Peyer's patch (tissue), 4 donors: ENCODE data around the gene RIOK3. TPM values are rescaled to one million over a fixed set of nuclear protein-coding genes. Genes with fewer than 3 reads are reported as not detected.
"Not testable (repeated sequence)": the region's sequence is repeated elsewhere in the genome, so short reads cannot be mapped to it uniquely, and the experiment has no call there.

Experiments
- DNase-seq, 3 donors: peaks; one replicate each; pipeline ENCODE4 v3.0.0-alpha.2; 2017 to 2019
- H3K27ac ChIP-seq, 4 donors: fragments of 200-600 bp; sonication (generic); one replicate each; pipeline ENCODE4 v1.5.1; 2016 to 2019
- H3K27me3 ChIP-seq, 2 donors: fragments of 200-600 bp; sonication (generic); one replicate each; pipeline ENCODE4 v1.5.1; 2019
- H3K36me3 ChIP-seq, 3 donors: fragments of 200-600 bp; sonication (generic); one replicate each; pipeline ENCODE4 v1.5.1; 2016 to 2019
- H3K4me1 ChIP-seq, 4 donors: fragments of 200-600 bp; sonication (generic); one replicate each; pipeline ENCODE4 v1.5.1; 2016 to 2019
- H3K4me3 ChIP-seq, 4 donors: fragments of 200-600 bp; sonication (generic); 1 replicate in 3 of 4; 2 replicates in 1 of 4; pipeline ENCODE4 v1.5.1; 2016 to 2019; ENCODE audit warnings: mild to moderate bottlenecking in 1 of 4
- H3K9me3 ChIP-seq, 4 donors: fragments of 200-600 bp; sonication (generic); one replicate each; pipeline ENCODE4 v1.5.1; 2016 to 2019; ENCODE audit warnings: mild to moderate bottlenecking in 1 of 4
- POLR2A ChIP-seq, 2 donors: fragments of 450-650 bp; IDR thresholded peaks; one replicate each; pipeline ENCODE4 v1.5.1; 2017; ENCODE audit warnings: antibody characterized with exemption in 2 of 2, mild to moderate bottlenecking in 2 of 2, moderate library complexity in 2 of 2
- total RNA-seq, 4 donors: library from RNA; depleted of rRNA; stranded (reverse); fragments of >200 nt; gene quantifications; one replicate each; pipeline ENCODE4 v1.1.0, GENCODE V29; 2016
- TF ChIP-seq, protein P1 (sequence below), 6 experiments: fragments of 450-650 bp in 4 of 6; fragments of 200-600 bp in 2 of 6; sonication (generic) in 1 of 6; IDR thresholded peaks; one replicate each; pipeline ENCODE4 v1.5.1; 2017 to 2019; ENCODE audit warnings: antibody characterized with exemption in 6 of 6, mild to moderate bottlenecking in 3 of 6, moderate library complexity in 1 of 6

RIOK3 gene
- total RNA-seq, 4 donors from 2014 or later: 66.0 to 262 (median 160) TPM

DNA sequence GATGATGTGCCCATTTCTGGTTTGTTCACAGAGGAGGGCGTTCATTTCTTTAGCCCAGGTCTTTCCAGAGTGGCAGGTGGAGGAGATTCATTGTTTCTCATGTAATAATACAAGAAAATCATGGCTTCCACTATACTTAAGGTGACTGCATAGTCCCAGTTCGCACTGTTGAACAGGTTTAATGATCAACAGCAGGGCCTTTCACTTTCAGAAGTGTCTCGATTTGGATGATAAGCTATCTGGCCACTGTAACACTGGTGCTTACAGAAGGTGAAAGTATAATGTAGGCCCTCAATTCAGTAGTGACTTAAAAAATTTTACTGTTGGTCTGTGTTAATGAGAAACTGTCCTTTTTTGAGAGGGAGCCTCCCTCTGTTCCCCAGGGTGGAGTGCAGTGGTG is 51.6 kb downstream of the RIOK3 start:
- DNase-seq: no peak
- no peaks in the 10 kb centered on the region for H3K9me3 ChIP-seq
- TF ChIP-seq POLR2A (IDR thresholded peaks at IDR 0.05): no peak
- TF ChIP-seq, protein P1, sequence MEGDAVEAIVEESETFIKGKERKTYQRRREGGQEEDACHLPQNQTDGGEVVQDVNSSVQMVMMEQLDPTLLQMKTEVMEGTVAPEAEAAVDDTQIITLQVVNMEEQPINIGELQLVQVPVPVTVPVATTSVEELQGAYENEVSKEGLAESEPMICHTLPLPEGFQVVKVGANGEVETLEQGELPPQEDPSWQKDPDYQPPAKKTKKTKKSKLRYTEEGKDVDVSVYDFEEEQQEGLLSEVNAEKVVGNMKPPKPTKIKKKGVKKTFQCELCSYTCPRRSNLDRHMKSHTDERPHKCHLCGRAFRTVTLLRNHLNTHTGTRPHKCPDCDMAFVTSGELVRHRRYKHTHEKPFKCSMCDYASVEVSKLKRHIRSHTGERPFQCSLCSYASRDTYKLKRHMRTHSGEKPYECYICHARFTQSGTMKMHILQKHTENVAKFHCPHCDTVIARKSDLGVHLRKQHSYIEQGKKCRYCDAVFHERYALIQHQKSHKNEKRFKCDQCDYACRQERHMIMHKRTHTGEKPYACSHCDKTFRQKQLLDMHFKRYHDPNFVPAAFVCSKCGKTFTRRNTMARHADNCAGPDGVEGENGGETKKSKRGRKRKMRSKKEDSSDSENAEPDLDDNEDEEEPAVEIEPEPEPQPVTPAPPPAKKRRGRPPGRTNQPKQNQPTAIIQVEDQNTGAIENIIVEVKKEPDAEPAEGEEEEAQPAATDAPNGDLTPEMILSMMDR (IDR thresholded peaks at IDR 0.05): no peak
- peak overlapping the region; percentile 42 to 93 (median 88) for H3K27ac ChIP-seq
- peaks cover 0 to 23% (median 14%) of the 10 kb centered on the region in 4 donors for H3K4me1 ChIP-seq
- H3K36me3 ChIP-seq: peaks cover 0 to 35% (median 0%) of the 10 kb centered on the region in 3 donors
- no peaks in the 10 kb centered on the region for H3K27me3 ChIP-seq
- peak overlapping the region; percentile 6 to 98 (median 97) for H3K4me3 ChIP-seq

DNA sequence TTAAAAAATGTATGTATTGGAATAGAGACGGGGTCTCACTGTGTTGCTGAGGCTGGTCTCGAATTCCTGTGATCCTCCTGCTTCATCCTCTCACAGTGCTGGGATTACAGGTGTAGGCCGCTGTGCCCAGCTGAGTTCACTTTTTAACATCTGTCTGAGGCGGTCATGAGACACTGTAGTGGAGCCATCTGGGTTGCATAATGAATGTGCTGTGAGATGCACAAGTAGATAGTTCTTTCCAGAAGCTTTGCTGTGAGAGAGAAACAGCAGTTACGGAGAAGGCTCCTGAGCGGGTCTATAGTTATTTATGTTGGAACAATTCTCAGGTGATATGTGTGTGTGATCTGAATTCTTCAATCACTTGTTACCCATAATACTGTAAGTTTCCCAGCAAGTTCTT is 53.3 kb downstream of the RIOK3 start:
- TF ChIP-seq, protein P1 (IDR thresholded peaks at IDR 0.05): no peak
- TF ChIP-seq POLR2A (IDR thresholded peaks at IDR 0.05): no peak
- Histone ChIP-seq H3K4me3 (no peak overlapping the region), H3K36me3 (peaks cover 0 to 52% (median 0%) of the 10 kb centered on the region in 3 donors), H3K27ac (no peak overlapping the region), H3K9me3 (no peaks in the 10 kb centered on the region), H3K4me1 (peaks cover 0 to 23% (median 14%) of the 10 kb centered on the region in 4 donors), H3K27me3 (no peaks in the 10 kb centered on the region)
- DNase-seq: no peak

DNA sequence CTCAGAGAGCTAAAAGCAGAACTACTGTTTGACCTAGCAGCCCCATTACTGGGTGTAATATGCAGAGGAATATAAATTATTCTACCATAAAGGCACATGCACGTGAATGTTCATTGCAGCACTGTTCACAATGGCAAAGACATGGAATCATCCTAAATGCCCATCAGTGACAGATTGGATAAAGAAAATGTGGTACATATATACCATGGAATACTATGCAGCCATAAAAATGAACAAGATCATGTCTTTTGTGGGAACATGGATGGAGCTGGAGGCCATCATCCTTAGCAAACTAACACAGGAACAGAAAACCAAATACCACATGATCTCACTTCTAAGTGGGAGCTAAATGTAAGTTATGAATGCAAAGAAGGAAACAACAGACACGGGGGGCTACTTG is 57.8 kb downstream of the RIOK3 start:
- not testable (repeated sequence) for H3K9me3 ChIP-seq, H3K4me1 ChIP-seq, DNase-seq, H3K27ac ChIP-seq, H3K27me3 ChIP-seq, H3K4me3 ChIP-seq
- H3K36me3 ChIP-seq: peaks cover 0 to 72% (median 0%) of the 10 kb centered on the region in 3 donors

DNA sequence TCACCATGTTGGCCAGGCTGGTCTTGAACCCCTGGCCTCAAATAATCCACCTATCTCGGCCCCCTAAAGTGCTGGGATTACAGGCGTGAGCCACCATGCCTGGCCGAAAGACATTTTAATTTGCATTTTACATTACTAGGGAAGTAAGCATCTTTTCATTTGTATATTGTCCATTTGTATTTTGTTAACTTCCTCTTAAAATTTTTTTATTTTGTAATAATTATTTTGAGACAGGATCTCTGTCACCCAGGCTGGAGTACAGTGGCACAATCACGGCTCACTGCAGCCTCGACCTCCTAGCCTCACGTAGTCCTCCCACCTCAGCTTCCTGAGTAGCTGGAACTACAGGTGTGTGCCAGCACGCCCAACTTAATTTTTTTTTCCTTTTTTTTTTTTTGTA is 59.1 kb downstream of the RIOK3 start:
- Histone ChIP-seq H3K36me3 (peaks cover 0 to 75% (median 0%) of the 10 kb centered on the region in 3 donors), H3K27ac (peak overlapping the region in 1 of 4 donors; percentile 38)
- H3K9me3 ChIP-seq, DNase-seq, H3K27me3 ChIP-seq, H3K4me1 ChIP-seq, H3K4me3 ChIP-seq: not testable (repeated sequence)

DNA sequence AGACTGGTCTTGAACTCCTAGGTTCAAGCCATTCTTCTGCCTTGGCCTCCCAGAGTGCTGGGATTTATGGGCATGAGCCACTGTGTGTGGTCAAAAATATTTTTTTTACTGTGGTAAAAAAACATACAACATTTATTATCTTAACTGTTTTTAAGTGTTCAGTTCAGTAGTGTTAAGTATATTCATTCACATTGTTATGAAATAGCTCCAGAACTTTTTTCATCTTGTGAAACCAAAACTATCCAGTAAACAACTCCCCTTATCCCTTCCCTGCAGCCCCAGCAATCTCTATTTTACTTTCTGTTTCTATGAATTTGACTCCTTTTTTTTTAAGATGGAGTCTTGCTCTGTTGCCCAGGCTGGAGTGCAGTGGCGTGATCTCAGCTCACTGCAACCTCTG is 59.6 kb downstream of the RIOK3 start:
- Histone ChIP-seq H3K9me3 (no peaks in the 10 kb centered on the region), H3K4me3 (no peak overlapping the region), H3K27ac (peak overlapping the region in 1 of 4 donors; percentile 38), H3K4me1 (no peaks in the 10 kb centered on the region), H3K36me3 (peaks cover 0 to 75% (median 0%) of the 10 kb centered on the region in 3 donors), H3K27me3 (no peaks in the 10 kb centered on the region)
- no peak for DNase-seq
- TF ChIP-seq, protein P1 (IDR thresholded peaks at IDR 0.05): no peak
- no peak for TF ChIP-seq POLR2A (IDR thresholded peaks at IDR 0.05)

DNA sequence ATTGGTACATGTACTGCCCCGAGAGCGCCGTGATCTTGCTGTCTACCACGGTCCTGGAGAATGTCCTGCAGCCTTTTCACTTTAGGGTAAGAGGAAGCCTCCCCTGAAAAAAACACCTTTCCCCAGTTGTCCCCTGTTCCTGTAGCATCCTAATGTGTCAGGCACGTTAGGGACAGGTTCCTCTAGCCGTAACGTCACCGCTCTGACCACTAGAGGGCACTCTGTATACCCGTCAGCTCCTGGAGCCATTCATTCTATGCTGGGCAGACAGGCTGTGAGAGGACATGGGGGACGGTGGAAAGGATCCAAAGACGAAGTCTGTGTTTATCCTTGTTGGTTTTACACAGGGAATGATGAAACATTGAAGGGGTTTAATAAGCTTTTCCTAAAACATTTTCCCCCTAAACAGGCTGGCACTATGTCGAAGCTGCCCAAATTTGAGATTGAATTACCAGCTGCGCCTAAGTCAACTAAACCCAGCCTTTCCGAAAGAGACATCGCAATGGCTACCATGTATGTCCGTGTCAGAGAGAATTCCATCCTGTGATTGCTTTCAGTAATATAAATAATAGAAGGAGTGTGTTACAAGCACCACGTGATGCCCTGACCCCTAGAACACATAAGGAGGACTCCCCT is 62.9 kb downstream of the RIOK3 start:
- Histone ChIP-seq H3K36me3 (peaks cover 0 to 75% (median 0%) of the 10 kb centered on the region in 3 donors), H3K27ac (no peak overlapping the region)
- peak; percentile 68 to 92 (median 68) for DNase-seq

More for the DNA sequence above, 62.9 kb downstream of the RIOK3 start:
- Histone ChIP-seq H3K4me1 (no peaks in the 10 kb centered on the region), H3K9me3 (no peaks in the 10 kb centered on the region), H3K4me3 (no peak overlapping the region), H3K27me3 (no peaks in the 10 kb centered on the region)
- TF ChIP-seq, protein P1 (IDR thresholded peaks at IDR 0.05): peak; percentile 56 to 84 (median 80)
- TF ChIP-seq POLR2A (IDR thresholded peaks at IDR 0.05): no peak
